Neutrophil (primary cell): ENCODE results near the gene GRXCR2.

ENCODE experiments used
- H3K27ac ChIP-seq: fragments of 200-600 bp; sonication (generic); 2 replicates; pipeline ENCODE4 v1.5.1; 2016; ENCODE audit warnings: mild to moderate bottlenecking, moderate library complexity
- H3K27me3 ChIP-seq: fragments of 200-600 bp; sonication (generic); 2 replicates; pipeline ENCODE4 v1.6.0; 2016; ENCODE audit warnings: mild to moderate bottlenecking
- H3K36me3 ChIP-seq: fragments of 200-600 bp; sonication (generic); 2 replicates; pipeline ENCODE4 v1.5.1; 2017
- H3K4me1 ChIP-seq, 2 experiments: fragments of 200-600 bp in 1 of 2; sonication (generic) in 1 of 2; 1 replicate in 1 of 2; 2 replicates in 1 of 2; pipeline versions ENCODE4 v1.5.1 to v1.6.1; 2013 to 2016; ENCODE audit warnings: low read depth in 1 of 2, low read length in 1 of 2, mild to moderate bottlenecking in 1 of 2, moderate library complexity in 1 of 2; ENCODE audit not compliant: control insufficient read depth in 1 of 2, insufficient read depth in 1 of 2
- H3K4me3 ChIP-seq, 2 experiments: fragments of 200-600 bp in 1 of 2; sonication (generic) in 1 of 2; 1 replicate in 1 of 2; 2 replicates in 1 of 2; pipeline ENCODE4 v1.5.1; 2013 to 2016; ENCODE audit warnings: low read depth in 1 of 2, low read length in 1 of 2, mild to moderate bottlenecking in 1 of 2, moderate library complexity in 1 of 2
- H3K9me3 ChIP-seq: fragments of 200-600 bp; sonication (generic); 2 replicates; pipeline ENCODE4 v1.5.1; 2016
- CTCF ChIP-seq: fragments of 200-600 bp; sonication (generic); IDR thresholded peaks from 2 replicates; pipeline ENCODE4 v1.5.1; 2016; ENCODE audit warnings: antibody characterized with exemption

The GRXCR2 gene

GRCh38 chr5:145863003-145863402 is 9.8 kb downstream of the GRXCR2 start:
- Histone ChIP-seq H3K27me3 (no peaks in the 10 kb centered on the region), H3K4me3 (no peak overlapping the region), H3K9me3 (no peaks in the 10 kb centered on the region), H3K27ac (no peak overlapping the region), H3K36me3 (no peaks in the 10 kb centered on the region), H3K4me1 (peaks cover 0 to 4% of the 10 kb centered on the region in 2 experiments)
- TF ChIP-seq CTCF, result no peak

GRCh38 chr5:145859897-145860296 is 12.9 kb downstream of the GRXCR2 start:
- Histone ChIP-seq H3K27ac (no peak overlapping the region), H3K4me3 (no peak overlapping the region), H3K4me1 (peaks cover 0 to 7% of the 10 kb centered on the region in 2 experiments), H3K9me3 (no peaks in the 10 kb centered on the region), H3K27me3 (peaks cover 22% of the 10 kb centered on the region), H3K36me3 (no peaks in the 10 kb centered on the region)
- TF ChIP-seq CTCF, result no peak

- TF ChIP-seq CTCF, result no peak
- Histone ChIP-seq H3K4me3 (no peak overlapping the region), H3K36me3 (no peaks in the 10 kb centered on the region)
These were observed 13.4 kb downstream of the GRXCR2 start for GRCh38 chr5:145859453-145859852.

GRCh38 chr5:145858959-145859358 is 13.9 kb downstream of the GRXCR2 start:
- Histone ChIP-seq H3K9me3 (no peaks in the 10 kb centered on the region), H3K4me3 (no peak overlapping the region), H3K4me1 (peaks cover 0 to 7% of the 10 kb centered on the region in 2 experiments), H3K36me3 (no peaks in the 10 kb centered on the region), H3K27ac (no peak overlapping the region), H3K27me3 (peaks cover 22% of the 10 kb centered on the region)
- TF ChIP-seq CTCF, result no peak

More at GRCh38 chr5:145859453-145859852, 13.4 kb downstream of the GRXCR2 start:
- no peaks in the 10 kb centered on the region for H3K9me3 ChIP-seq
- peaks cover 0 to 7% of the 10 kb centered on the region in 2 experiments for H3K4me1 ChIP-seq
- H3K27me3 ChIP-seq, result peaks cover 22% of the 10 kb centered on the region
- no peak overlapping the region for H3K27ac ChIP-seq

- Histone ChIP-seq H3K36me3 (no peaks in the 10 kb centered on the region), H3K27me3 (peaks cover 22% of the 10 kb centered on the region), H3K4me3 (peak overlapping the region; percentile 15 to 29), H3K9me3 (no peaks in the 10 kb centered on the region), H3K4me1 (peaks cover 0 to 7% of the 10 kb centered on the region in 2 experiments), H3K27ac (no peak overlapping the region)
- TF ChIP-seq CTCF, result no peak
These were observed 16.5 kb downstream of the GRXCR2 start for GRCh38 chr5:145856285-145856818.
